ENCODE measurements around the gene PLD6. TPM values are rescaled to one million over a fixed set of nuclear protein-coding genes. Genes with fewer than 3 reads are reported as not detected.
A peak's percentile ranks its signal among the peaks of the same experiment; 100 is the strongest.

The PLD6 gene
- total and polyA plus RNA-seq, 5 experiments from 2014 or later, result 6.6 to 13.1 (median 9.8) TPM

DNA sequence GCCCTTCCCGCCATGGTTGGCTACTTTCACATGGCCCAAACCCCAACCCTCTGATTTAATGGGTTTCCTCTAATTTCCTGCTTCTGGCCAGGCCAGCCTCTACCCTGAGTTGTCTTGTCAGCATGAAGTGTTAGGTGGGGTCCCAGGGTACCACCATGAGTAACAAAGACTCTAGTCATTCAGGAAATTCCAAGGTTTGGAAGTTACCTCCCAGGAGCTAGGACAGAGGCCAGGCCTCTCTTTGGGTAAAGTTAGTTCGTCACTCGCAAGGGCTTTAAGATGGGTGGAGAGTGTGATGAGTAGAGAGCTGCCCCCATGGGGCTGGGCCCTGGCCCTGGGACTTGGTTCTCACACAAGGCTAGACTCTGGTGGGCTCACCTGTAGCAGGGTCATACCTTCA lies 54.6 kb downstream of the PLD6 start:
- Mint-ChIP-seq H3K27me3 (no peaks in the 10 kb centered on the region), H3K9me3 (no peaks in the 10 kb centered on the region), H3K27ac (peak overlapping the region in 5 of 10 donors; percentile 24 to 73 (median 53)), H3K4me3 (no peak overlapping the region), H3K4me1 (peaks cover 14 to 41% (median 40%) of the 10 kb centered on the region in 4 donors), H3K36me3 (peaks cover 6 to 80% (median 18%) of the 10 kb centered on the region in 3 donors)
- DNase-seq (no peak), ATAC-seq (no peak)
- POLR2A ChIA-PET, result no interaction called here

DNA sequence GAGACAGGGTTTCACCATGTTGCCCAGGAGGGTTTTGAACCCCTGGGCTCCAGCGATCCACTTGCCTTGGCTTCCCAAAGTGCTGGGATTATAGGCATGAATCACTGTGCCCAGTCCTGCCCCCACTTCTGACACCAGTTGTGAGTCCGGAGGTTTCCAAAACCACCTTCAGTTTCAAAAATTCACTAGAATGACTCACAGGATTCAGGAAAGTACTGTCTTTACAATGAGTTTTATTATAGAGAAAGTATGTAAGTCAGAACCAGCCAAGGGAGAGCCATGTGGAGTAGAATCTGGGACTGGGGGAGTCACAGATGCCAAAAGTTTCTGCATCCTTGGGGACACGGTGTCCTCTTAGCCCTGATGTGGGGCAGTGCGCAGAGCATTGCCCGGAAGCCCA lies 55.1 kb downstream of the PLD6 start:
- ATAC-seq (no peak), DNase-seq (no peak)
- no peaks in the 10 kb centered on the region for H3K9me3 Mint-ChIP-seq
- POLR2A ChIA-PET, result no interaction called here
- peaks cover 14 to 44% (median 40%) of the 10 kb centered on the region in 4 donors for H3K4me1 Mint-ChIP-seq
- H3K36me3 Mint-ChIP-seq, result peaks cover 6 to 79% (median 16%) of the 10 kb centered on the region in 3 donors
- H3K27me3 Mint-ChIP-seq, result no peaks in the 10 kb centered on the region
- H3K4me3 Mint-ChIP-seq, result no peak overlapping the region
- H3K27ac Mint-ChIP-seq, result peak overlapping the region in 2 of 10 donors; percentile 8 to 53

Other genes starting within 250 kb of the PLD6 start
- 1 to 10 TPM; 1.3 to 1.5 TPM for gene TNFRSF13B, start 234.2 kb downstream of the PLD6 start, total RNA-seq
- not detected for gene TNFRSF13B, start 234.2 kb downstream of the PLD6 start, polyA plus RNA-seq
- 100 to 1,000 TPM; 219 to 234 TPM for gene MPRIP, start 163.9 kb downstream of the PLD6 start, total RNA-seq
- gene MPRIP, start 163.9 kb downstream of the PLD6 start, polyA plus RNA-seq, result 10 to 100 TPM; 16.9 to 28.3 (median 26.4) TPM
- 10 to 100 TPM; 63.9 to 70.6 TPM for gene FLCN, start 30.8 kb upstream of the PLD6 start, total RNA-seq
- gene FLCN, start 30.8 kb upstream of the PLD6 start, polyA plus RNA-seq, result 1 to 10 TPM; 3.1 to 4.9 (median 4.8) TPM
- 10 to 100 TPM; 46.5 to 47.7 TPM for gene COPS3, start 74.9 kb upstream of the PLD6 start, total RNA-seq
- 10 to 100 TPM; 76.6 to 98.0 (median 81.2) TPM for gene COPS3, start 74.9 kb upstream of the PLD6 start, polyA plus RNA-seq
- 1 to 10 TPM; 1.8 to 2.9 TPM for gene NT5M, start 97.0 kb upstream of the PLD6 start, total RNA-seq
- 1 to 10 TPM; 1.5 to 5.5 (median 1.9) TPM for gene NT5M, start 97.0 kb upstream of the PLD6 start, polyA plus RNA-seq

Data from naive thymus-derived CD8-positive, alpha-beta T cell (primary cell).